ELF-1 (cell line): ENCODE results near the gene PAXX.
A peak's percentile ranks its signal among the peaks of the same experiment; 100 is the strongest.

Experiments
- DNase-seq: peaks from one replicate; pipeline ENCODE4 v3.0.0-alpha.2; 2016; ENCODE audit warnings: low read depth, low spot score

The PAXX gene

DNA sequence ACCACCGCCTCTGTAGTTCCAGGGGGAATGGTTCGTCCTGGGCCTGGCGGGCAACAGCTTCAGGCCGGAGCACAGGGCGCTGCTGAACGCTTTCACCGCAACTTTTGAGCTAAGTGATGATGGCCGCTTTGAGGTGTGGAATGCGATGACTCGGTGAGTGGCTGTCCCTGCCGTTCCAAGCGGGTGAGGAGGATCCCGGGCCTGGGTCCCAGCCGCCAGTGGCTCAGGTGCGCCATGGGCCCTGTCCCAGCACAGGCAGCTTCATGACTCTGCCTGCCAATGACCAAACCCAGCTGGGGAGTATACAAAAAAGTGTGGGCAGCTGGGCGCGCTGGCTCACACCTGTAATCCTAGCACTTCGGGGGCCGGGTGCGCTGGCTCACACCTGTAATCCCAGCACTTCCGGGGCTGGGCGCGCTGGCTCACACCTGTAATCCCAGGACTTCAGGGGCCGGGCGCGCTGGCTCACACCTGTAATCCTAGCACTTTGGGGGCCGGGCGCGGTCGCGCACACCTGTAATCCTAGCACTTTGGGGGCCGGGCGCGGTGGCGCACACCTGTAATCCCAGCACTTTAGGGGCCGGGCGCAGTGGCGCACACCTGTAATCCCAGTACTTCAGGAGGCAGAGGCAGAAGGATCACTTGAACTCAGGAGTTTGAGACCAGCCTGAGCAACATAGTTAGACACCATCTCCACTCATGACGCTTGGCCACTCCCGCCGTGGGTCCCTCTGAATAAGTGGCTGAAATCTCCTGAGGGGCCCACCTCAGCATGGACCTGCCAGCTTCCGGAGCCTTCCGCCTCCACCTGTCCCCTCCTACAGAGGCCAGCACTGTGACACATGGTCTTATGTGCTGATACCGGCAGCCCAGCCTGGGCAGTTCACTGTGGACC is 39.1 kb upstream of the PAXX start:
- DNase-seq: peak; percentile 33

DNA sequence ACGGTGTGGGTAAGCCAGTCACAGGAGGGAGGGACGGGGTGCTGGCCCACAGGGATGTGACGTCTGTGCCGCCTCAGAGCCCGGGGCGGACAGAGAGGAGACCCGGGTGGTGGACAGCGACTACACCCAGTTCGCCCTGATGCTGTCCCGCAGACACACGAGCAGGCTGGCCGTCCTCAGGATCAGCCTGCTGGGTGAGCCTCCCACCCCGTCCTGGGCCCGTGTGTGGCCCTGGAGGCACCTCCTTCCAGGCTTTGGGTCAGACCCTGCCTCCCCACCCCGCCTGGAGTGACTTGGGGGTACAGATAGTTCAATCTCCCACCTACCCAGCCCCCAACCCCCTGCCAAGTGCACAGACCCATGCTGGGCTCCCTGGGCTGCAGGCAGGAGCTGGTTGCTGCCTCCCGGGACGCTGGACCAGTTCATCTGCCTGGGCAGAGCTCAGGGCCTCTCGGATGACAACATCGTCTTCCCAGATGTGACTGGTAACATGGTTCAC is 38.4 kb upstream of the PAXX start:
- DNase-seq: no peak

DNA sequence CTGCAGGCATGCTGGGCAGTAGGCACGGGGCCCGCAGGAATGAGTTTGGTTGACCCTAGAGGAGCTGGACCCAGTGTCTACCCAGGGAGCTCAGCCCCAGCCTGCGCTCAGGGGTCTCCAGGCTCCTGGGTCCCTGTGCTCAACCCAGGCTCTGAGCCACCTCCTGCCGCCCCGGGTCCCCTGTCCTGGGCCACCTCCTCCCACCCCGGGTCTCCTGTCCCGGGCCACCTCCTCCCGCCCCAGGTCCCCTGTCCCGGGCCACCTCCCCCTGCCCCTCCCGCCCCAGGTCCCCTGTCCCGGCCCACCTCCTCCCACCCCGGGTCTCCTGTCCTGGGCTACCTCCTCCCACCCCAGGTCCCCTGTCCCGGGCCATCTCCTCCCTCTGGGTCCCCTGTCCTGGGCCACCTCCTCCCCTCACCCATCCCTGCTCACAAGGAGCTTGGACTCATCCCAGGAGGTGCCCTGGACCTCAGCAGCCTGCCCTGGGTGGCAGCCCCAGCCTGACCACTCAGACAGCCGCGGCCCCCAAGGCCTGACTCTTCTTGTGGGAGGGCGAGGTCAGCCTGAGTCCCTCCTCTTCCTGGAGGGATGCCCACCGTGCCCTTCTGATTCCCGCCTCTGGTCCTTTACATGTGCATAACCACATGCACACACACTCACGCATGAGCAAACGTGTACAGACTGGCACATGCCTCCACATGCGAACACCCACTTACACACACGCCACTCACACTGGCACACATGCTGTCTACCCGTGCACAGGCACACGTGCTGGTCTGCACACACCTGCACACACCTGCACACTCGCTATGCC is 37.7 kb upstream of the PAXX start:
- no peak for DNase-seq

DNA sequence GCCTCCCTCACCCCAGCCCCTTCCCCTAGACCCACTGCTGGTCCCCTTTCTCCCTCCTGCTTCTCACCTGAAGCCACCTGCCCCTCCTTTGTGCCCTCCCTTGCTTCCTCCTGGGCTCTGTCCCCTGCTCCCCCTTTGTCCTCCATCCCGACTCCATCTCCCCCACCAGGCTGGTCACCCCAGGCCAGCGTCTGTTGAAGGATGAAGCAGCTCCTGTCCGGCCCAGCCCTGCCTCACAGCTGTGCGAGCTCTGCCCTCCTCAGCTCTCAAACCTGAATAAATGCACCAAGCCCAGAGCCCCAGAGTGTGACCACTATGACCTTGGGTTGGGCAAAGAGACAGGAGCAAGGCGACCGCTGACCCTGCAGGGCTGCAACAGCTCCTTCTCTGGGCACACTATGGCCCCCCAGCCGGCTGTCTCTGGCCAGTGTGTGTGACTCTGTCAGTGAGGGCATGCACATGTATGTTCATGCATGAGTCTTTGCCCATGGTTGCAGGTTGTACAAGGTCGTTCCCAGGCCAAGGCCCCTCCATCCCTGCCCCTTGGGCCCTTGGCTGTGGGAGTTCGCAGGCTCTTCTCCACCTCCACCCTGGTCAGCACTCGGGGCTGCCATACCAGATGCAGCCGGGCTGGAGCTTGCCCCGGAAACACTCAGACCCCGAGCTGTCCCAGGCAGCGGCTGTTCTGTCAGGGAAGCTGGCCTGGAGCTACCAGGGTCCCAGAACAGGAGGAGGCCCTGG is 36.9 kb upstream of the PAXX start:
- DNase-seq: no peak

DNA sequence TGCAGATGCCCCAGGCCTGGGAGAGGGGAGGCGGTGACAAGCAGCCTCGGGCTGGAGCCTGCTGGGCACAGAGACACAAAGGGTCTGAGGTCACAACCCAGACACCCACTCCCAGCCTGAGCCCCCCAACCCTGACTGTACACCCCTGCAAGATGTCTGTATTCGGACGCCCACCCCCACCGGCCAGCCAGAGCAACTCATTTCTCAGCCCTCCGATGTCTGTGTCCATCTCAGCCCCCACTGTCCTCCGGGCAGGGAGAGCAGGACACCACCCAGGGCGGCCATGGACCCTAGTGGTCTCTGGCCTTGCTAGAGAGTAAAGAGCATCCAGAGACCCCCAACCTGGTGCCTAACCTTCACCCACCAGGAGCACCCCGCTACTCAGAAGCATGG is 36.3 kb upstream of the PAXX start:
- no peak for DNase-seq

DNA sequence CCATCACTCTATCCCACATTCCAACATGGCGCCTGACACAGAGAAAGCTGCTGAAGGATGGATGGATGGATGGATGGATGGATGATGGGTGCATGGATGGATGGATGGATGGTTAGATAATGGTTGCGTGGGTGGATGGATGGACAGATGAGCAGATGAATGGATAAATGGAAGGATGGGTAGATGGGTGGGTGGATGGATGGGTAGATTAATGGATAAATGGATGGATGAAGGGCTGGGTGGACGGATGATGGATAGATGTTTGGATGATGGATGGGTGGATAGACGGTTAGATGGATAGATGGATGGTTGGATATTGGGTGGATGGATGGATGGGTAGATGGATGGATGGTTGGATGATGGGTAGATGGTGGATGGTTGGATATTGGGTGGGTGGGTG is 35.6 kb upstream of the PAXX start:
- DNase-seq: no peak

DNA sequence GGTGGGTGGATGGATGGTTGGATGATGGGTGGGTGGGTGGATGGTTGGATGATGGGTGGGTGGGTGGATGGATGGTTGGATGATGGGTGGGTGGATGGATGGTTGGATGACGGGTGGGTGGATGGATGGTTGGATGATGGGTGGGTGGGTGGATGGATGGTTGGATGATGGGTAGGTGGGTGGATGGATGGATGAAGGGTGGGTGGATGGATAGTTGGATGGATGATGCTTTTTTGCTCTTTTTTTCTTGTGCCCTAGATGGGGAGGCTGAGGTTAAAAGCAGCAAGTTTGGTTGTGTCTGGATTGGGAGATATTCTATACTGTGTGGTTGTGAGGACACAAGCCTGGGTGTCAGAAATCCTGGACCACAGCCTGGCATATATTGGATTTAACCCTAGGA is 34.8 kb upstream of the PAXX start:
- DNase-seq: no peak

DNA sequence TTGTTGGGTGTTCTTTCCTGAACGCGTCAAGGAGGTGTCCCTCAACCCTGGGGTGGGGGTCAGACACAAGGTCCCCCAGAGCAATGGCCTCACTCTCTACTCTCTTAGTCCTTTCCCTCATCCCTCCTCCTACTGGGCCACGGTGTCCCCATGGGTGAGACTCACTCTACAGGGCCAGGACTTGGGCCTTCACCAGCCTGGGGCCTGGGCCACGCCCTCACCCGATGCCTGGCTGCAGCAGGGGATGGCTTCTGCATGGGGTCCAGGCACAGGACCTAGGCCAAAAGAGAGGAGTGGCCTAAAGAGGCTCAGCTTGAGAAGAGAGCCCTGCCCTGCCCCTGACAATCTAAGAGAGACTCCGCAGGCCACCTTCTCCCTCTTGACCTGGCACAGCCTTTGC is 34.3 kb upstream of the PAXX start:
- no peak for DNase-seq

DNA sequence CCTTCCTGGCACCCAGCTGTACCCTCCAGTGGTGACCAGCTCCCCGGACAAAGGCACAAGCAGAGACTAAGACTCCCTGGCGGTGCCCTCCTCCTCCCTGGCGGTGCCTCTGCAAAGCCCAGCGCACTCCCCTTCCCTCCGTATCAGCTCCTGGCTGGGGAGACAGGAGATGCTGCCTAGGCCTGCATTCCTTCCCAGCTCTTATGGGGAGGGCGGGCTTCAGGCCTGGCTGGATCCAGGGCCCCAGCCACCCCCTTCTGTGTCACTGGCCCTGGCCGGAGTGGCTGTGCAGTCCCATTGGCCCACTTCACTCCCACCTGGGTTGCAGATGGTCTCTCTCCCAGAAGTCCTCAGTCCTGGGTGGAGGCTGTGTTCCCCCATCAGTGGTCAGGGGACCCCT is 33.7 kb upstream of the PAXX start:
- DNase-seq: no peak

DNA sequence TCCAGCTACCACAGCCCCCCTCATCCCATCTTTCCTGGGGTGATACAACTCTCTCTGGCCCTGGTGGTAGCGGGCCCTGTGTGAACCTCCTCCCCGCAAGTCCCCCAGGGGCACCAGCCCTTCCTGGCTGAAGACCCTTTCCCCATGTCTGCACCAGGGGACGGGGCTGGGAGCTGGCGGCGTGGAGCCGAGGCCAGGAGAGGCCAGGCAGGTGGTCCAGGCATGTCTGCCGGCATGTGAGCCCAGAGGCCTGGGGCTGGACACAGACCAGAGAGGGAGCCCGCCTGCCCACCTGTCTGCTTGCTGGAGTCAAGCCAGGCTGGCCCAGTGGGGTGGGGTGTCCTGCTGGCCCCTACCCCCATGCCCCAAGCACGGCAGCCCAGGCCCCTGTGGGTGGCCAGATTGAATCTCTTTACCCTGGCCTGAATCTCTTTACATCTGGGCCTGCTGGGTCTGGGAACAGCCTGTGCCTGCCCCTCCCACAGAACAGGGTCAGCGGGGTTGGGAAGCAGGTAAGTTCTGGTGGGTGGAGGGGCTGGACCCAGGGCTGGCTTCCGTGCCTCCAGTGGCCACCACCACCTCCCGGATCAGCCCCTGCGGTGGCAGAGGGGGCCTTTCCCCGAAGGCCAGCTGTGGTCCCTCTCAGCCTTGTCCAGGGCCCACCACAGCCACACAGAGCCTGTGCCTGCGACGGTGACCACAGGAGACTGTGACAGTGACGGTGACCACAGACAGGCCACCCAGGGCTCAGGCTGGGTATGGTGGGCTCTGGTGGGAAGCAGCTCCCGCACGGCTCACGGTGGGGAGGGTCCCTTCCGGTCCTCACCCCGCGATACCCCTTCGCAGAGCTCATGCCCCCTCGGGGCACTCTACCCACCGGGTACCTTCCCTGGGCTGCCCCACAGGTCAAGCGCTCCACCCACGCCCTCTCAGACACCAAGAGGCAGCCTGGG is 33.0 kb upstream of the PAXX start:
- DNase-seq: no peak

DNA sequence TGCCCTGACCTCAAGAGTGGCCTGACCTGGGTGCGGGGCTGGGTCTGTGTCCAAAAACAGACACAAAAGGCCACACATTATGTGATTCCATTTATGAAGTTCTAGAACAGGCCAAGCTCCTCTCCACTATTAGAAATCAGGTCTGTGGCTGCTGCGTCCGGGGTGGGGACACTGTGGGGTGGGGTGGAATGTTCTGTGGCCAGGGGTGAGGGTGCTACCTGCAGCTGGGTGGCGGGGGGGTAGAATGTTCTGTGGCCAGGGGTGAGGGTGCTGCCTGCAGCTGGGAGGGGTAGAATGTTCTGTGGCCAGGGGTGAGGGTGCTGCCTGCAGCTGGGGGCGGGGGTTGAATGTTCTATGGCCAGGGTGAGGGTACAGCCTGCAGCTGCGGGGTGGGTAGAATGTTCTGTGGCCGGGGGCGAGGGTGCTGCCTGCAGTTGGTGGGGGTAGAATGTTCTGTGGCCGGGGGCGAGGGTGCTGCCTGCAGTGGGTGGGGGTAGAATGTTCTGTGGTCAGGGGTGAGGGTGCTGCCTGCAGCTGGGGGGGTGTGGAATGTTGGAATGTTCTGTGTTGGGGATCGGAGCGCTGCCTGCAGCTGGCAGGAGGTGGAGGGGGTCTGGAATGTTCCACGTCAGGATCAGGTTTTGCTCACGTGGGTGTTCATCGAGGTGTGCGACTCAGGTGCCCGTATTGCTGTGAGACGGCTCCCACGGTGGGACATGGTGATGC is 31.8 kb upstream of the PAXX start:
- no peak for DNase-seq

DNA sequence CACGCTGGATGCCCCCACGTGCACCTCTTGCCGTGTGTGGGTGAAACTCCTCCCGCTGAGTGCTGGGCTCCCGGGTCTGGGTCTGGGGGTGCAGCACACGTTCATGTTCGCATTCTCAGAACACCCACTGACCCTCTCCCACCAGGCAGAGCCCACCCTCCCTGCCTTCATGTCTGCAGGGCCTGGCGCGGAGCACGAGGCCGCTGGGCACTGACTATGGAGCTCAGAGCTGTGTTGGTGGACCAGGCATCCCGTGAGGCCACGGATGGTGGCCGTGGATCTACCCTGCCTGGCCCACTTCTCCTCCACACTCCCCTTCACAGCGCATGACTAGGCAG is 31.3 kb upstream of the PAXX start:
- no peak for DNase-seq

DNA sequence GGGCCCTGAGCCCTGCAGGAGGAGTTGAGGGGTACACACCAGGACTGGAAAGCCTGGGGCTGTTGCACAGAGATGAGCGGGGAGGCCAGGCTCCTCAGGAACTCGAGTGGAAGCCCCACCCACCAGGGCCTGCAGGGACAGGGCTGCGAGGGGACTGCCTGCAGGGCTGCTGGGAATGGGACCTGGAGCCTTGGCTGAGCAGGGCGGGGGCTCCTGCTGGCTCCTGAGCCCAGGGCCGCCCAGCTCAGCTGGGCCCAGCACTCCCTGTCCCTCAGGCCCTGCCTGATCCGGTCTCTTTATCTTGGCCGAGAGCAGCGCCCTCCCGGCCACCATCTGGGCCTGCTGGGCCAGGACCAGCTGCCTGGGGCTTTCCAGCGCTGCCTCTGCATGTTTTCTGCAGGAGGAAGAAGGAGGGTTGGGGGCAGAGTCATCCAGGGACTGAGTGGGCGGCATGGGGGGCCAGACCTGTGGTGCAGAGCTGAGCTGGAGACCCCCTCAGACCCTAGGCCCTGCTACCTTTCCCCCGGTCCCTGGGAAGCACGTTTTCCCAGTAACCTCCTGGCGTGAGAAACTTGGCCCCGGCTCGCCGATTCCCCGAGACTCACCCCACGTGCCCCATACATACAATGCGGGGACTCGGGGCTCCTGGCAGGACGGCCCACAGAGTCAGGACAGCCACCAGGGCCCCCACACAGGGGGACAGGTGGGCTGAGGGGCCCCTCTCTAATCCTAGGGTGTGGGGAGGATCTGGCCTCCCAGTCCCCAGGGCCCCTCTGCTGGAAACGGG is 30.8 kb upstream of the PAXX start:
- peak; percentile 49 for DNase-seq

DNA sequence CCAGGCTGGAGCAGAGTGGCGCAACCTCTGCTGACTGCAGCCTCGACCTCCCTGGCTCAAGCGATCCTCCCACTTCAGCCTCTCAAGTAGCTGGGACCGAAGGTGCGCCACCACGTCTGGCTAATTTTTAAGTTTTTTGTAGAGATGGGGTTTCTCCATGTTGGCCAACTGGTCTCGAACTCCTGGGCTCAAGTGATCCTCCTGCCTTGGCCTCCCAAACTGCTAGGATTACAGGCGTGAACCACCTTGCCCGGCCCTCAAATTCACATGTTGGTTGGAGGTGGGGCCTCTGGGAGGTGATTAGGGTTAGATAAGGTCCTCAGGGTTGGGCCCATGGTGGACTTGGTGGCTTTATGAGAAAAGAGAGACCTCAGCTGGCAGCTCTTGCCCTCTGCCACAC is 30.1 kb upstream of the PAXX start:
- DNase-seq: no peak

DNA sequence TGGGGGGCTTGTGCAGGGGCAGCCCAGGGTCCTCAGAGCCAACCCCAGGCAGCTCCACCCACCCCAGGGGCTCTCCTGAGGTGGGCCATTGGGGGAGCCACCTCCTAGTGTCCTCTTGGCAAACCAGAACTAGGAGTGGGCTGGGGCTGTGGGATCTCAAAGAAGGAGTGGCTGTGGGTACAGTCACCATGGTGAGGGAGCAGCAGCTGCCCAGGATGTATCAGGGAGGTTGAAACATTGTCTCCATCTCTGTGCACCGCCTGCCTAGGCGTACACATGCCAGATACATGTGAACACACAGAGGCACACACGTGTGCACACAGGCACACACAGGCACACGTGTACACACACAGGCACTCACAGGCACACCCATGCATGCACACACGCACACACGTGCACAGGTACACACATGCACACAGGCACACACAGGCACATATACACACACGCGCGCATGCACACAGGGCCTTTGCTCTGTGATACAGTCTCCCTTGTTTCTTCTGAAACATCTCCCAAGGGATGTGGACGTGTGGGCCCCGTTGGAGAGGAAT is 29.4 kb upstream of the PAXX start:
- no peak for DNase-seq

DNA sequence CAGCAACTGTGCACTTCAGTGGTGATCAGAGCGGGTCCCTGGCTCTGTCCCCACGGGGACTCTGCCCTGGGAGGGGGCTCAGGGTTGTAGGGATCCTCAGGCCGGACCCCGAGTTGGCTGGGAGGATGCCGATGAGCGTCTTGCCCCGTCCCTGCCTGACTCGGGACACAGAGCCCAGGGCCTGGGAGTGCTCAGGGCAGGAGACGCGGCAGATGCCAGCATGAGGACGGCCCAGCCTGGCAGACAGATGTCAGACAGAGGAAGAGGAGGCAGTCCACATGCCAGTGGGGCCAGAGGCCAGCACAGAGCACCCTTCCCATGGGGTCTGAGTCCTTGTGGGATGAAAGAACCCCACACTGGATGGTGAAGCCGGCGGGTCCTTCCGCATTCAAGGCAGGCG is 28.9 kb upstream of the PAXX start:
- DNase-seq: no peak

DNA sequence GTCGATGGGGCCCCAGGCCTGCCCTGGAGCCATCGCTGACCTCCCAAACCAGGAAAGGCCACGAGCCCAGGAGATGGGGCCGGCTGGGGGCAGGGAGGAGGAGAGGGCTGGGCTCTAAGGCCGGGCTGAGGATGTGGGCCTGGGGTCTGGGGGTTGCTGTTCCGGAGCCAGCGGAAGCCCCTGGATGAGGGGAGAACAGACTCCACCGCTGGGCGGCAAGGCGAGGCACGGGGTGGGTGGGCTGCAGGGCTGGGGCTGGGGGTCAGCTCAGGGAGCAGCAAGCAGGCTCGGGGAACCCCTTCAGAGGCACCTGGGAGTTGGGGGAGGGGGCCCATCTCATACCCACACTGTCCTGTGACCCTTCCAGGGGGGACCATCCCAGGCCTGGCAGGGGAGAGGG is 28.5 kb upstream of the PAXX start:
- no peak for DNase-seq

DNA sequence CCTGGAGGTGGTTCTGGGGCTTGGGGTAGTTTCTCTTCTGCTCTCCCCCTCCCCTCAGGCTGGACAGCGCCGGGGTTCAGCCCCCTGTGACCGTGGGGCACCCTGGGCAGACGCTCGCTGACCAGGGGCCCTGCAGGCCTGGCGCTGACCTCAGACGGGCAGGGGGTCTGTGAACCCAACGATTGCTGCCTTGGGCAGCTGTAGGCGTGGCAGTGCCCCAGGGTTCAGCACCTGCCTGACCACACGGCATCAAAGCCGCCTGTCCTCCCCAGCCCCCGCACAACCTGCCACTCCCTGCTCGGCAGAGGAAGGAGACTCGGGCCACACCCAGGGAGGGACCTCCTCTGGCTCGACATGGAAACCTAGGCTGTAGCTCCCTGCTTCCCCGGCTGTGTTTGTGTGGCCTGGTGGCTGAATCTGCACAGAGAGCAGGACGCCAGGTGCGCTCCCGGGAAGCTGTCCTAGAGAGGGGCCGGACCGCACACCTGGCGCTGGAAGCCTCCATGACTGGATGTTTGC is 28.0 kb upstream of the PAXX start:
- DNase-seq: no peak

DNA sequence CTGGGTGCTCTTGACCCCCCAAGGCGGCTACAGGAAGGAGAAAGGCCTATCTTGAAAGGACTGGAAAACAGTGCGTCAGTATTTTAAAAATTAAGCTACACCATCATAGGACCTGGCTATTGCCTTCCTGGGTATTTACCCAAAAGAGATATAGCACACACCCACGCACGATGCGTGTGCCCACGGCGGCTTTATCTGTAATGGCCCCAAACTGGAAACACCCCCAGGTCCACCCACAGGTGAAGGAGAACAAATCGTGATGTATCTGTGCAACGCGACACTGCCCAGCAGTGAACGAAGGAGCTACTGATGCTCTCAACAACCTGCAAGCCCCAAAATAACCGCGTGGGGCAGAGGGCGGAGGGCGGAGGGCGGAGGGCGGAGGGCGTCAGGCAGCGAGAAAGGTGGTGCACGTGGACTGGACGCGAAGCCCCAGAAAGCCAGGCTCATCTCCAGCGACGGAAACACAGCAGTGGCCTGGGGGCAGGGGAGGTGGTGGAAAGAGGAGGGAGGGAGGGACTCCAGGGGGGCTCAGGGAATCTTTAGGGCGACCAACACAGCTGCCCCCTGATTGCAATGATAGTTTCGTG is 27.3 kb upstream of the PAXX start:
- no peak for DNase-seq
